Renal cortex interstitium (tissue), 15 donors: ENCODE measurements around the gene GPR62. TPM values are rescaled to one million over a fixed set of nuclear protein-coding genes. Genes with fewer than 3 reads are reported as not detected.
"Not testable (repeated sequence)": the region's sequence is repeated elsewhere in the genome, so short reads cannot be mapped to it uniquely, and the experiment has no call there.

ENCODE experiments used
- DNase-seq, 11 donors: peaks; one replicate each; pipeline ENCODE4 v3.0.0-alpha.2; 2013; ENCODE audit warnings: low read depth in 9 of 11, low spot score in 4 of 11; ENCODE audit errors: extremely low read depth in 1 of 11
- long read RNA-seq, 16 experiments: transcript quantifications; one replicate each; lab custom pipeline, GENCODE V29; 2026
- polyA plus RNA-seq, 3 donors: library from polyadenylated mRNA; unstranded; fragments of 120-200 nt; gene quantifications; one replicate each; pipeline ENCODE4 v1.2.1, GENCODE V29; 2013; ENCODE audit not compliant: insufficient read length in 3 of 3

The GPR62 gene
- polyA plus RNA-seq, result under 1 TPM; 0.40 to 0.83 (median 0.53) TPM
- long read RNA-seq, donor 1, transcript GPR62-201 (1 exons, 2,191 nt), result major isoform, 43 of 43 reads
- long read RNA-seq, donor 1, partial matches to known transcripts, result 0 of 43 reads
- long read RNA-seq, donor 1, other reads (novel, unspliced or antisense), result 0 of 43 reads
- long read RNA-seq, donor 2, transcript GPR62-201 (1 exons, 2,191 nt), result major isoform, 43 of 48 reads
- long read RNA-seq, donor 2, partial matches to known transcripts, result 5 of 48 reads
- long read RNA-seq, donor 2, other reads (novel, unspliced or antisense), result 0 of 48 reads
- long read RNA-seq, donor 3, transcript GPR62-201 (1 exons, 2,191 nt), result major isoform, 65 of 65 reads
- long read RNA-seq, donor 3, partial matches to known transcripts, result 0 of 65 reads
- long read RNA-seq, donor 3, other reads (novel, unspliced or antisense), result 0 of 65 reads
- long read RNA-seq, donor 4, transcript GPR62-201 (1 exons, 2,191 nt), result major isoform, 79 of 79 reads
- long read RNA-seq, donor 4, partial matches to known transcripts, result 0 of 79 reads
- long read RNA-seq, donor 4, other reads (novel, unspliced or antisense), result 0 of 79 reads
- long read RNA-seq, donor 5, result 0 reads
- long read RNA-seq, donor 6, transcript GPR62-201 (1 exons, 2,191 nt), result major isoform, 68 of 137 reads
- long read RNA-seq, donor 6, partial matches to known transcripts, result 19 of 137 reads
- long read RNA-seq, donor 6, other reads (novel, unspliced or antisense), result 50 of 137 reads
- long read RNA-seq, donor 7, transcript GPR62-201 (1 exons, 2,191 nt), result major isoform, 82 of 150 reads
- long read RNA-seq, donor 7, partial matches to known transcripts, result 22 of 150 reads
- long read RNA-seq, donor 7, other reads (novel, unspliced or antisense), result 46 of 150 reads
- long read RNA-seq, donor 8, transcript GPR62-201 (1 exons, 2,191 nt), result major isoform, 123 of 240 reads
- long read RNA-seq, donor 8, partial matches to known transcripts, result 44 of 240 reads
- long read RNA-seq, donor 8, other reads (novel, unspliced or antisense), result 73 of 240 reads
- long read RNA-seq, donor 9, transcript GPR62-201 (1 exons, 2,191 nt), result major isoform, 29 of 89 reads
- long read RNA-seq, donor 9, partial matches to known transcripts, result 18 of 89 reads
- long read RNA-seq, donor 9, other reads (novel, unspliced or antisense), result 42 of 89 reads
- long read RNA-seq, donor 10, transcript GPR62-201 (1 exons, 2,191 nt), result major isoform, 53 of 128 reads
- long read RNA-seq, donor 10, partial matches to known transcripts, result 27 of 128 reads
- long read RNA-seq, donor 10, other reads (novel, unspliced or antisense), result 48 of 128 reads
- long read RNA-seq, donor 11, transcript GPR62-201 (1 exons, 2,191 nt), result major isoform, 37 of 37 reads
- long read RNA-seq, donor 11, partial matches to known transcripts, result 0 of 37 reads
- long read RNA-seq, donor 11, other reads (novel, unspliced or antisense), result 0 of 37 reads
- long read RNA-seq, donor 12, transcript GPR62-201 (1 exons, 2,191 nt), result major isoform, 33 of 33 reads
- long read RNA-seq, donor 12, partial matches to known transcripts, result 0 of 33 reads
- long read RNA-seq, donor 12, other reads (novel, unspliced or antisense), result 0 of 33 reads
- long read RNA-seq, donor 13, transcript GPR62-201 (1 exons, 2,191 nt), result major isoform, 73 of 91 reads
- long read RNA-seq, donor 13, partial matches to known transcripts, result 8 of 91 reads
- long read RNA-seq, donor 13, other reads (novel, unspliced or antisense), result 10 of 91 reads
- long read RNA-seq, donor 14, transcript GPR62-201 (1 exons, 2,191 nt), result major isoform, 51 of 51 reads
- long read RNA-seq, donor 14, partial matches to known transcripts, result 0 of 51 reads
- long read RNA-seq, donor 14, other reads (novel, unspliced or antisense), result 0 of 51 reads
- long read RNA-seq, donor 15, transcript GPR62-201 (1 exons, 2,191 nt), result major isoform, 34 of 34 reads
- long read RNA-seq, donor 15, partial matches to known transcripts, result 0 of 34 reads
- long read RNA-seq, donor 15, other reads (novel, unspliced or antisense), result 0 of 34 reads
- long read RNA-seq, donor 16, transcript GPR62-201 (1 exons, 2,191 nt), result major isoform, 126 of 126 reads
- long read RNA-seq, donor 16, partial matches to known transcripts, result 0 of 126 reads
- long read RNA-seq, donor 16, other reads (novel, unspliced or antisense), result 0 of 126 reads

DNA sequence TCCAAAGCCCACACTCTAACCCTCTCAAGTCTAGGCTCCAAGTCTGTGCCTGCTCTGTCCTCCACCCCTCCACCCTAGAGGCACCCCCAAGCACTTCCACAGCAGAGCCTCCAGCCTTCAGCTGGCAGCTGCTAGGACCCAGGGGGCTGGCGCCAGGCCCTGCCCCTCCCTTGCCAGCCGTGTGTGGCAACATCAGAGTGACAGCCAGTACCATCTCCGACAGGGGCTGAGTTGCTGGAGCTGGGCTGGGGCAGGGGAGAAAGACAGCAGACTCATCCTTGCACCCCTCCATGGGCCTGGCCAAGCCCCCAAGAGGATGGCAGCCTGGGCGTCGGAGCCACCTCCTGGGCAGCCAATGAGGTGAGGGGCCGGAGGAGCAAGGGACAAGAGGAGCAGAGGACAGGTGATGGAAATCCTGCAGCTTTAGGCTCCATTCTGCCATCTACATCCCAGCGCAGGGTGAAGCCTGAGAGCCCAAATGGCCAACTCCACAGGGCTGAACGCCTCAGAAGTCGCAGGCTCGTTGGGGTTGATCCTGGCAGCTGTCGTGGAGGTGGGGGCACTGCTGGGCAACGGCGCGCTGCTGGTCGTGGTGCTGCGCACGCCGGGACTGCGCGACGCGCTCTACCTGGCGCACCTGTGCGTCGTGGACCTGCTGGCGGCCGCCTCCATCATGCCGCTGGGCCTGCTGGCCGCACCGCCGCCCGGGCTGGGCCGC, at the start of gene GPR62:
TSS of gene GPR62 (plus strand) at position 207 of the 718 bp plus-strand sequence. CDS start at position 479, 272 bp downstream.
- DNase-seq, result no peak

GRCh38 chr3:51908026-51908425, 47.2 kb upstream of the GPR62 start:
- no peak for DNase-seq

- DNase-seq, result no peak
Measured at GRCh38 chr3:51916418-51916817, 38.8 kb upstream of the GPR62 start.

- DNase-seq, result no peak
Measured at GRCh38 chr3:51921081-51921578, 34.1 kb upstream of the GPR62 start.

GRCh38 chr3:51927061-51927977, 27.9 kb upstream of the GPR62 start:
- DNase-seq, result no peak

DNA sequence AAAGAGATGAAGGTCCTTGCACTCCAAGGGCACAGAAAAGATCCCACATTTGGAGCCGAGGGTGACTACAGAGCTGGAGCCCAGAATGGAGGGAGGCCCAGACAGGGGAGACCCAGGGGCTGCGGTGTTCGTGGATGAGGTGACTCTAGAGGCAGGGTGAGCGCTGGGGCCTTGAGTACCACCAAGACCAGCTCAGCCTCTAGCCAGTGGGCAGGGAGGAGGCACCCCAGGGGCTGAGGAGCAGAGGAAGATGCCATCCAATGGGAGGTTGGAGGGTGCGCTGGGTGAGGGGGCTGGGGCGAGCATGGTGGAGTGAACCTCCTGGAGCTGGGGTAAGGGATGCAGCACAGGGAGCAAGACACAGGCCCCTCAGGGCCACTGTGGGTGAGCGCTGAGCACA, 26.7 kb upstream of the GPR62 start:
- no peak for DNase-seq

- DNase-seq, result not testable (repeated sequence)
Measured at GRCh38 chr3:51928981-51929380, 26.2 kb upstream of the GPR62 start.

- DNase-seq, result no peak
Measured at GRCh38 chr3:51929420-51930003, 25.7 kb upstream of the GPR62 start.

DNA sequence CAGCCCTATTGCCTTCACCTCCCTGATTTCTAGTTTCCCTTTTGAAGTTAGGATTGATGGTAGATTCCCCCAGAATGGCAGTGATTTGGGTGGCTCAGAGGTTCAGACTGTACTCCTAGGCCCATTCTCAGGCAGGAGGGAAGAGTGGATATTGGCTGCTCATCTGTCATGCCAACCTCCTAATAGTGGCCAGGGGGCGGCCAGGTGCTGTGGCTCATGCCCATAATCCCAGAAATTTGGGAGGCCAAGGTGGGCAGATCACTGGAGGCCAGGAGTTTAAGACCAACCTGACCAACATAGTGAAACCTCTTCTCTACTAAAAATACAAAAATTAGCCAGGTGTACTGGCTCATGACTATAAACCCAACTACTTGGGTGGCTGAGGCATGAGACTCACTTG, 24.7 kb upstream of the GPR62 start:
- no peak for DNase-seq

- no peak for DNase-seq
Measured at GRCh38 chr3:51931756-51932155, 23.4 kb upstream of the GPR62 start.

GRCh38 chr3:51932471-51933370, 22.5 kb upstream of the GPR62 start:
- no peak for DNase-seq

DNA sequence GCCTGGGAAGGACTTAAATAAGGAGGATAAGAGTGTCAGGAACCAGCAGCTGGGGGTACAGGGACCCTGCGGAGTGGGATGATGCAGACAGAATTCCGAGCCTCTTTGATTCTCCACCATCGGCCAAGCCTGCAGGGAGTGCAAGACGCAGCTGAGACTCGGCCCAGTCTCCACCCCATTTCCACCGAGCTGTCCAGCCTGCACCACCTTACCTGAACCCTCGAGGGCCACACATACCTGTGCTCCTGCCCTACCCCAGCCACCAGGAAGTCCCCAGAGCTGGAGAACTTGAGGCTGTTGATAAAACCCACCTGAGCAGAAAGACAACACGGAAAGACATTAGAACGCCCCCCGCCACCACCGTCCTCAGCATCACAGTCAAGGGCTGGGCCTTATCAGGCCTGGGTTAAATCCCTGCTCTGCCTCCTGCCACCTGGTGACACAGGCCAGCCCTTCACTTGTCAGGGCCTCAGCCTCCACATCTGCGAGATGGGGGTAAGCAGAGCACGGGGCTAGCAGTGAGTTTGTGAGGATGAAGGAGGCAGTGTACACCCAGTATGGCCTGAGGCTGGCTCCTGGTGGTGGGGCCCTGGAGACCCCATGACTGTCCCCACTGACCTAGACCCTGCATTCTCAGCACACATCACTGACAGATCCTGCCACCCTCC, 21.6 kb upstream of the GPR62 start:
- DNase-seq, result no peak

- DNase-seq, result no peak
Measured at GRCh38 chr3:51934139-51934850, 20.9 kb upstream of the GPR62 start.
